ENCODE measurements around the gene COLEC12.

COLEC12 gene

GRCh38 chr18:470661-471501, 29.6 kb downstream of the COLEC12 start:
- TF ChIP-seq MAX (IDR thresholded peaks at IDR 0.05) (no peak), EGR1 (IDR thresholded peaks at IDR 0.05) (no peak)

- TF ChIP-seq RAD21 (IDR thresholded peaks at IDR 0.05; ENCODE audit: low read depth) (peak; percentile 40; the same call in 1 of the 2 replicates), EP300 (IDR thresholded peaks at IDR 0.05; ENCODE audit: borderline replicate concordance) (no peak)
These were observed 31.3 kb downstream of the COLEC12 start for GRCh38 chr18:468955-469790.

DNA sequence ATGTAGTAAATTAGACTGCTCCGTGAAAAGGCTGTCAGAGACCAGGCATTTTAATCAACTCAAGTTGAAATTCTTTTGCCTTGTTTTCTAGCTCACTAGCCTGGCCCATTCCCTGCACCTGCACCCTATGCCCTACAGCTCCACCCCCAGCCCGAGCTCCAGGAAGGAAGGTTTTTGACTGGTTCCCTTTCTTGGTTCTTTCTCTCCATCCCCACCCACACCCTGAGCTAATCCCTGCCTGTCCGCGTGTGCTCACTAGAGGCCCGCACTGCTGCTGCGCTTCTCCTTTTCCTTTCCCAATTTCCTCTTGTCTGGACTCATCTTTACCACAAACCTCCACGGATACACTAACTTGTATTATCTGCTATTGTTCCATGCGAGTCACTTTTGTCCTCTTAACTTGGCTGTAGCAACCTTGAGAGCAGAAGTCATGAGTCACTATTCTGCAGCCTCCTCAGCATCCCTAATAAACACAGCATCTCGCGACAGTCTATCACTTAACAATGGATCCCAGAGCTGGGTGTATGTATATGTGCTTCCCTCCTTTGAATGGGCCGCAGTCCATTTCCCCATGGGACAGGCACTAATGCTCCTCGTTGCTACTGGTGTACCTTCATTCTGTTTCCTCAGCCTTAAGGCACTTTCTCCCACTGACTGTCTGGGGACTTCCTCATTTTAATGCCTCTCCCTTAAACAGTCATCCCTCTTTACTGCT, 36.5 kb downstream of the COLEC12 start:
- TF ChIP-seq CREB1 (IDR thresholded peaks at IDR 0.05; ENCODE audit: low read depth), result no peak
- no peak for TF ChIP-seq RAD21 (IDR thresholded peaks at IDR 0.05; ENCODE audit: low read depth)
- TF ChIP-seq, protein P1, sequence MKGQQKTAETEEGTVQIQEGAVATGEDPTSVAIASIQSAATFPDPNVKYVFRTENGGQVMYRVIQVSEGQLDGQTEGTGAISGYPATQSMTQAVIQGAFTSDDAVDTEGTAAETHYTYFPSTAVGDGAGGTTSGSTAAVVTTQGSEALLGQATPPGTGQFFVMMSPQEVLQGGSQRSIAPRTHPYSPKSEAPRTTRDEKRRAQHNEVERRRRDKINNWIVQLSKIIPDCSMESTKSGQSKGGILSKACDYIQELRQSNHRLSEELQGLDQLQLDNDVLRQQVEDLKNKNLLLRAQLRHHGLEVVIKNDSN (IDR thresholded peaks at IDR 0.05), result no peak
- TF ChIP-seq NFIC (IDR thresholded peaks at IDR 0.05), result no peak
- TF ChIP-seq TAF1 (IDR thresholded peaks at IDR 0.05; ENCODE audit: low read depth), result no peak
- no peak for TF ChIP-seq FOXM1 (IDR thresholded peaks at IDR 0.05; ENCODE audit: borderline replicate concordance, low read depth)
- TF ChIP-seq ZBTB7A (IDR thresholded peaks at IDR 0.05; ENCODE audit: low read depth), result no peak
- no peak for TF ChIP-seq EGR1 (IDR thresholded peaks at IDR 0.05)
- TF ChIP-seq MAX (IDR thresholded peaks at IDR 0.05), result no peak
- no peak for TF ChIP-seq CEBPB (IDR thresholded peaks at IDR 0.05)
- no peak for TF ChIP-seq EP300 (IDR thresholded peaks at IDR 0.05; ENCODE audit: borderline replicate concordance)
- TF ChIP-seq, protein P2, sequence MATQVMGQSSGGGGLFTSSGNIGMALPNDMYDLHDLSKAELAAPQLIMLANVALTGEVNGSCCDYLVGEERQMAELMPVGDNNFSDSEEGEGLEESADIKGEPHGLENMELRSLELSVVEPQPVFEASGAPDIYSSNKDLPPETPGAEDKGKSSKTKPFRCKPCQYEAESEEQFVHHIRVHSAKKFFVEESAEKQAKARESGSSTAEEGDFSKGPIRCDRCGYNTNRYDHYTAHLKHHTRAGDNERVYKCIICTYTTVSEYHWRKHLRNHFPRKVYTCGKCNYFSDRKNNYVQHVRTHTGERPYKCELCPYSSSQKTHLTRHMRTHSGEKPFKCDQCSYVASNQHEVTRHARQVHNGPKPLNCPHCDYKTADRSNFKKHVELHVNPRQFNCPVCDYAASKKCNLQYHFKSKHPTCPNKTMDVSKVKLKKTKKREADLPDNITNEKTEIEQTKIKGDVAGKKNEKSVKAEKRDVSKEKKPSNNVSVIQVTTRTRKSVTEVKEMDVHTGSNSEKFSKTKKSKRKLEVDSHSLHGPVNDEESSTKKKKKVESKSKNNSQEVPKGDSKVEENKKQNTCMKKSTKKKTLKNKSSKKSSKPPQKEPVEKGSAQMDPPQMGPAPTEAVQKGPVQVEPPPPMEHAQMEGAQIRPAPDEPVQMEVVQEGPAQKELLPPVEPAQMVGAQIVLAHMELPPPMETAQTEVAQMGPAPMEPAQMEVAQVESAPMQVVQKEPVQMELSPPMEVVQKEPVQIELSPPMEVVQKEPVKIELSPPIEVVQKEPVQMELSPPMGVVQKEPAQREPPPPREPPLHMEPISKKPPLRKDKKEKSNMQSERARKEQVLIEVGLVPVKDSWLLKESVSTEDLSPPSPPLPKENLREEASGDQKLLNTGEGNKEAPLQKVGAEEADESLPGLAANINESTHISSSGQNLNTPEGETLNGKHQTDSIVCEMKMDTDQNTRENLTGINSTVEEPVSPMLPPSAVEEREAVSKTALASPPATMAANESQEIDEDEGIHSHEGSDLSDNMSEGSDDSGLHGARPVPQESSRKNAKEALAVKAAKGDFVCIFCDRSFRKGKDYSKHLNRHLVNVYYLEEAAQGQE (IDR thresholded peaks at IDR 0.05; ENCODE audit: low read depth), result no peak
- TF ChIP-seq TEAD4 (IDR thresholded peaks at IDR 0.05), result no peak
- TF ChIP-seq YY1 (IDR thresholded peaks at IDR 0.05; ENCODE audit: low read depth), result no peak
- no peak for TF ChIP-seq TCF12 (IDR thresholded peaks at IDR 0.05; ENCODE audit: low read depth)

DNA sequence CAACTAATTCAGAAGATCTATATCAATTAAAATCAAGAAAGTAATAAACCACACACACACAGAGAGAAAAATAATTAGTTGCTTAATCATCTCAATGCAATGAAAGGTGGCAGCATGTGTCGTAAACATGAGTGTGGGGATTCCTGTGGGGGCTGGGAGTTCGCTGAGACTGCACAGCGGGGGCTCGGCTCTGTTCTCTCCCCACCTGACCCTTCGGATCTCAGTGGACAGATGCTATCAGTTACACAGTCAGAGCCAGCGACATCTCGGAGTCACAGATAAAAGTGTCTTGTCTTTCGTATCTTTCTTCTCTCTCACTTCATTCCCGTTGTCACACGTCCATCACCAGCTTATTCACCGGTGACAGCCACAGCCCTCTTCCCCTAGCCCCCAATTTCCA, 37.1 kb downstream of the COLEC12 start:
- no peak for TF ChIP-seq FOXM1 (IDR thresholded peaks at IDR 0.05; ENCODE audit: borderline replicate concordance, low read depth)
- no peak for TF ChIP-seq TAF1 (IDR thresholded peaks at IDR 0.05; ENCODE audit: low read depth)
- TF ChIP-seq, protein P1 (IDR thresholded peaks at IDR 0.05), result no peak
- no peak for TF ChIP-seq EGR1 (IDR thresholded peaks at IDR 0.05)
- no peak for TF ChIP-seq NFIC (IDR thresholded peaks at IDR 0.05)
- no peak for TF ChIP-seq CREB1 (IDR thresholded peaks at IDR 0.05; ENCODE audit: low read depth)
- TF ChIP-seq RAD21 (IDR thresholded peaks at IDR 0.05; ENCODE audit: low read depth), result no peak
- TF ChIP-seq, protein P2 (IDR thresholded peaks at IDR 0.05; ENCODE audit: low read depth), result no peak
- no peak for TF ChIP-seq MAX (IDR thresholded peaks at IDR 0.05)
- TF ChIP-seq TCF12 (IDR thresholded peaks at IDR 0.05; ENCODE audit: low read depth), result no peak
- no peak for TF ChIP-seq EP300 (IDR thresholded peaks at IDR 0.05; ENCODE audit: borderline replicate concordance)
- TF ChIP-seq CEBPB (IDR thresholded peaks at IDR 0.05), result no peak
- TF ChIP-seq TEAD4 (IDR thresholded peaks at IDR 0.05), result no peak
- no peak for TF ChIP-seq YY1 (IDR thresholded peaks at IDR 0.05; ENCODE audit: low read depth)
- TF ChIP-seq ZBTB7A (IDR thresholded peaks at IDR 0.05; ENCODE audit: low read depth), result no peak

- no peak for TF ChIP-seq TAF1 (IDR thresholded peaks at IDR 0.05; ENCODE audit: low read depth)
- no peak for TF ChIP-seq EGR1 (IDR thresholded peaks at IDR 0.05)
- no peak for TF ChIP-seq NFIC (IDR thresholded peaks at IDR 0.05)
- TF ChIP-seq CREB1 (IDR thresholded peaks at IDR 0.05; ENCODE audit: low read depth), result no peak
- no peak for TF ChIP-seq FOXM1 (IDR thresholded peaks at IDR 0.05; ENCODE audit: borderline replicate concordance, low read depth)
- TF ChIP-seq ZBTB7A (IDR thresholded peaks at IDR 0.05; ENCODE audit: low read depth), result no peak
- TF ChIP-seq, protein P2 (IDR thresholded peaks at IDR 0.05; ENCODE audit: low read depth), result no peak
- no peak for TF ChIP-seq YY1 (IDR thresholded peaks at IDR 0.05; ENCODE audit: low read depth)
- TF ChIP-seq EP300 (IDR thresholded peaks at IDR 0.05; ENCODE audit: borderline replicate concordance), result no peak
- TF ChIP-seq, protein P1 (IDR thresholded peaks at IDR 0.05), result no peak
- no peak for TF ChIP-seq RAD21 (IDR thresholded peaks at IDR 0.05; ENCODE audit: low read depth)
- no peak for TF ChIP-seq CEBPB (IDR thresholded peaks at IDR 0.05)
- no peak for TF ChIP-seq MAX (IDR thresholded peaks at IDR 0.05)
These were observed 38.7 kb downstream of the COLEC12 start for GRCh38 chr18:461762-462161.
